Activated CD4-positive, alpha-beta T cell treated with anti-CD3 and anti-CD28 coated beads for 24 hours (primary cell): ENCODE measurements around the gene ACSBG1.
A peak's percentile ranks its signal among the peaks of the same experiment; 100 is the strongest.

Experiments used
- DNase-seq, 2 donors: peaks; one replicate each; pipeline ENCODE4 v3.0.0-alpha.2; 2020; ENCODE audit warnings: low read depth in 2 of 2

Gene ACSBG1

DNA sequence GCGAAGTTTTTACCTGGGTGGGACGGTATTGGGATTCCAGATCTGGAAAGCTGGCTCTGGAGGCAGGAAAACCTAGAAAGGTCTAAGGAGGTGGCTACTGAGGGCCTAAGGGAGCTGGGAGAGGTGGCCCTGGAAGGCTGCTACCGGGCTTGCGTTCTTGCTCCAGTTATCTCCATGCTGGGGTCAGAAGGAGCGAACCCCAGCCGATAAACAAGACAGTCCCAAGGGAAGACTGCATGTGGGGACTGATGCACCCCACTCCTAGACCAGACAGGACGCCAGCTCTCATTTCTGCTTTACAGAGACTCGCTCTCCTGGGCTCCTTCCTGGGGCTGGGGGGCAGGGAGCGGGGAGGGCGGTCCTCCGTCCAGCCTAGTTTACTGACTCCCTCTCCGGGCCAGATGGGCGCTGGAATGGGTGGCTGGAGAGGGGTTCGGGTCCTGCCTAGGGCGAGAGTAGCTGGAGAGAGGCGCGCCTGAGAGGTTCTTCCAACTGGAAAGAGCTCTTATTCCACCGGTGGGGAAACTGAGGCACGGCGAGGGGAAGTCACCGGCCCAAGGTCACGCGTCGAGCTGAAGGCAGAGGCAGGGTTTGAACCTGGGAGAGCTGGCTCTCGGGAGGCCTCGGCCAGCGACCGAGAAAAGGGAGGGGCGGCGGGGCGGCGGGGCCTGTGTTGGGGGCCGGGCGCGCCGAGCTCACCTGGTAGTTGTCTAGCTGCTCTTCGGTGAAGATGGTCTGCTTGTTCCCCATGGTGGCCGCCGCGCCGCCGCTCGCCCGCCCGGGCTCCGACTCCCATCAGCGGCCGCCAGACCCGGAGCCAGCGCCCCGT is 103.7 kb downstream of the ACSBG1 start:
- peak in 1 of 2 donors; percentile 31 for DNase-seq

DNA sequence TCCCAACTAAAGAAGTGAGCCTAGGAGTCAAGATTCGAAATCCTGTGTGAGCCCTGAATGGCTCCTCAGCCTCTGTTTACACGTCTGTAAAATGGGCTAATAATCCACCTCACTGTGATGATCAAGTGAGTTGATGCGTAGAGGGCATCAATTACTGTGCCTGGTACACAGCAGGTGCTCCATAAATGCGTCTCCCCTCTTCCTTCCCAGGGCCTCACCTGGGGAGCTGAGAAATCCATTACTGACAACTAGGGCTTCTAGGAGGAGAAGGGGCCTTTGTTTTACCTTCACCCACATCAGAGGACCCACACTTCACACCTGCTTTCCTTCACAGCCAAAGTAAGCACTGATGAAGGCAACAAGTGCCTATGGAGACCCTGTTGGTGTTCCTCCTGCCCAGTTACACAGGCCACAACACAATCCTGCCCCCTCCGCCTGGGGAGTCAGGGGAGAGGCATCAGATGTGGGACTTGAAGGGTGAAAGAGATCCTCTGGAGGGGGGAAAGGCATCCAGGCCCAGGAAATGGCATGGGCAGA is 104.5 kb downstream of the ACSBG1 start:
- DNase-seq = no peak

DNA sequence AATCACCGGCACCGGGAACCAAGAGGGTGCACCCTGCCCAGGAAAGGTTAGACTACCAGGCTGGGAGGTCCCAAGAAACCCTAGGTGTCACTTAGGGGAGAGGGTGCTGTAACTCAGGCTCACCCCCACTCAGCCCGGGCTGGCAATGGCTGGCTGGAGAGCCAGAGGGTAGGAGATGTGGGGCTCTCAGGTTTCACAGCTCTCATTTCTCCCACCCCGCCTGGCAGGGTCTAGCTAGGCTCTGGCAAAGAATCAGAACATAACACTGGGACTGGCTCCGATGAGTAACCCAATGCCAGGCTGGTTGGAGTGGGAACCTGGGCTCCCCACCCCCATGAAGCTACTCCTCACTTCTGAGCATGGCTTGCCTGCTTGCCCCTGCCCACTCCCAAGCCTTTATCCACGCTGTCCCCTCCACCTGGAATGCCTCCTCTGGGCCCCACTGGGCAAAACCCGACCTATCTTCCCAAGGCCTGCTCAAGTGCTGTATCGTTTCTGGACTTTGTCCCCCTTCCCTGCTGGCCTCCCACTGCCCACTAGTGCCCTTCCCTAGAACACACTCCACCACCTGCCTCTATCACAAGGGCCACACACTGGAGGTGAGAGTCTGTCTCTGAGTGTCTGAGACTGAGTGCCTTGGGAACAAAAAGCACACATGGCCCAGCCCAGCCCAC is 105.2 kb downstream of the ACSBG1 start:
- DNase-seq = no peak

DNA sequence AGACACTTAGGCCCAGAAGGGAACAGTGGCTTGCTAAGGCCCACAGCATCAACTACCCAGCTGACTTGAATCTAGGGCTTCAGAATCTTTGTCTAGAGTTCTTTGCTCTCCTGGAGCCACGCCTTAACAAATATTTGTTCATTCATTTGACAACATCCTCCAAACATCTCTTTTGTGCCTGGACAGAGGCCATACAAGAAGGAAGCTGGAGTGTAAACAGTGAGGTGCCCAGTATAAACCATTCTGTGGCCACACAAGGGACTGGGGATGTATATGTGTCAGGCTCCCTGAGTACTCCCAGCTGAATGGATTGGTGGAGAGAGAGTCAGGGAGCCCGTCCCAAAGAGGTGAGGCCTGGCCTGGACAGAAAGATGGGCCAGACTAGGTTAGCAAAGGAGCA is 106.5 kb downstream of the ACSBG1 start:
- DNase-seq = no peak

DNA sequence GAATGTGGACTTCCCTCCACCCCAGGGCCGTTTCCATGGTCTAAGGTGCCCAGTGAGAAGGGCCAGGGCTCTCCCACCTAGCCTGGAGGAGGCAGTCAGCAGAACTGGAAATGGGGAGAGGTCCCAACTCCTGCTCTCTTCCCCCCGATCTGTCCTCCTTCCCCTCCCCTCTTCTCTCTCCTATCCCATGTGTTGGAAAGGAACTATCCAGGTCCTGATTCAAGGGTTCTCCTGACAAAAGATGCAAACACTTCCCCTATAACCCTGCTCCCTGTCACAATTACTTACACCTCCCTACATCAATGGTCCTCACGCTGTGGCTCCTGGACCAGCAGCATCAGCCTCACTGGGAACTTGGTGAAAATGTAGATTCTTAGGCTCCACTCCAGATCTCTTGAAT is 109.1 kb downstream of the ACSBG1 start:
- no peak for DNase-seq

DNA sequence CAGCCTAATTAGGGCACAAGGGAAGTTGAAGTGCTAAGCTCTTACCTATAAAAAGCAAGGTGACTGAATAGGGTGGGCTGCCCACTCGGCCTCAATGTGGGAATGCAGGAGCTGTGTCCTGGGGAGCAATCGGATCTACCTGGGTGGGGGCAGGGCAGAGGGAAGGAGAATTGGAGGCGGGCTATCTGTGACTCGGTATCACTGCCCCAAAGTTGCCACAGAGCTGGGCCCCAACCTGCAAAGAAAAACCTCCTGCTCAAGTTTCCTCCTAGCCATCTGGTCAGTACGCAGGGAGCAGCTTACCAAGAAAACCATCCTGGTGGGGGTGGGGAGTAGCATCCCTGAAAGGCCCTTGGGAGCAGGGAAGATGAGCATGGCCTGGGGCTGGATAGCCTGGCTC is 113.8 kb downstream of the ACSBG1 start:
- no peak for DNase-seq
